Activated naive CD4-positive, alpha-beta T cell treated with anti-CD3 and anti-CD28 coated beads, Interleukin-2, amount 50 U/mL, for 16 hours (primary cell): ENCODE results near the gene TCERG1L.
"Not testable (repeated sequence)": the region's sequence is repeated elsewhere in the genome, so short reads cannot be mapped to it uniquely, and the experiment has no call there.

ENCODE experiments used
- DNase-seq: peaks from one replicate; pipeline ENCODE4 v3.0.0-alpha.2; 2020

The TCERG1L gene

GRCh38 chr10:131248376-131249165, 63.0 kb downstream of the TCERG1L start:
- no peak for DNase-seq

- no peak for DNase-seq
Measured at GRCh38 chr10:131247873-131248272, 63.6 kb downstream of the TCERG1L start.

- DNase-seq = no peak
Measured at GRCh38 chr10:131246775-131247174, 64.7 kb downstream of the TCERG1L start.

GRCh38 chr10:131246089-131246488, 65.4 kb downstream of the TCERG1L start:
- no peak for DNase-seq

- DNase-seq = no peak
Measured at GRCh38 chr10:131245475-131246059, 66.0 kb downstream of the TCERG1L start.

GRCh38 chr10:131244836-131245235, 66.7 kb downstream of the TCERG1L start:
- DNase-seq = no peak

GRCh38 chr10:131243076-131243475, 68.4 kb downstream of the TCERG1L start:
- no peak for DNase-seq

- no peak for DNase-seq
Measured at GRCh38 chr10:131242007-131242406, 69.5 kb downstream of the TCERG1L start.

GRCh38 chr10:131240691-131241090, 70.8 kb downstream of the TCERG1L start:
- DNase-seq = no peak

- no peak for DNase-seq
Measured at GRCh38 chr10:131239926-131240325, 71.6 kb downstream of the TCERG1L start.

GRCh38 chr10:131239450-131239849, 72.1 kb downstream of the TCERG1L start:
- DNase-seq = no peak

GRCh38 chr10:131238669-131239280, 72.7 kb downstream of the TCERG1L start:
- no peak for DNase-seq

- DNase-seq = no peak
Measured at GRCh38 chr10:131237991-131238651, 73.4 kb downstream of the TCERG1L start.

- not testable (repeated sequence) for DNase-seq
Measured at GRCh38 chr10:131234606-131235005, 76.9 kb downstream of the TCERG1L start.

- DNase-seq = no peak
Measured at GRCh38 chr10:131233611-131234258, 77.8 kb downstream of the TCERG1L start.

GRCh38 chr10:131231965-131232541, 79.5 kb downstream of the TCERG1L start:
- no peak for DNase-seq

- no peak for DNase-seq
Measured at GRCh38 chr10:131231323-131231964, 80.1 kb downstream of the TCERG1L start.

- no peak for DNase-seq
Measured at GRCh38 chr10:131230641-131231322, 80.7 kb downstream of the TCERG1L start.

- no peak for DNase-seq
Measured at GRCh38 chr10:131230166-131230565, 81.4 kb downstream of the TCERG1L start.

GRCh38 chr10:131227163-131227740, 84.3 kb downstream of the TCERG1L start:
- no peak for DNase-seq
